Panc1 (cell line): ENCODE results near the gene ALKAL2.

Experiments
- CTCF ChIP-seq: fragments of 450-650 bp; IDR thresholded peaks from 2 replicates; pipeline ENCODE4 v1.5.1; 2017; ENCODE audit warnings: mild to moderate bottlenecking
- POLR2AphosphoS5 ChIP-seq: IDR thresholded peaks from 2 replicates; pipeline ENCODE4 v1.6.1; 2012; ENCODE audit warnings: mild to moderate bottlenecking, low read depth, low read length, moderate library complexity
- TF ChIP-seq, protein P1 (sequence below), 2 experiments: IDR thresholded peaks; 2 replicates each; pipeline ENCODE4 v1.6.1; 2011 to 2012; ENCODE audit warnings: low read depth in 2 of 2, control low read depth in 1 of 2, low read length in 1 of 2, mild to moderate bottlenecking in 1 of 2, moderate library complexity in 1 of 2; ENCODE audit not compliant: insufficient read depth in 1 of 2

DNA sequence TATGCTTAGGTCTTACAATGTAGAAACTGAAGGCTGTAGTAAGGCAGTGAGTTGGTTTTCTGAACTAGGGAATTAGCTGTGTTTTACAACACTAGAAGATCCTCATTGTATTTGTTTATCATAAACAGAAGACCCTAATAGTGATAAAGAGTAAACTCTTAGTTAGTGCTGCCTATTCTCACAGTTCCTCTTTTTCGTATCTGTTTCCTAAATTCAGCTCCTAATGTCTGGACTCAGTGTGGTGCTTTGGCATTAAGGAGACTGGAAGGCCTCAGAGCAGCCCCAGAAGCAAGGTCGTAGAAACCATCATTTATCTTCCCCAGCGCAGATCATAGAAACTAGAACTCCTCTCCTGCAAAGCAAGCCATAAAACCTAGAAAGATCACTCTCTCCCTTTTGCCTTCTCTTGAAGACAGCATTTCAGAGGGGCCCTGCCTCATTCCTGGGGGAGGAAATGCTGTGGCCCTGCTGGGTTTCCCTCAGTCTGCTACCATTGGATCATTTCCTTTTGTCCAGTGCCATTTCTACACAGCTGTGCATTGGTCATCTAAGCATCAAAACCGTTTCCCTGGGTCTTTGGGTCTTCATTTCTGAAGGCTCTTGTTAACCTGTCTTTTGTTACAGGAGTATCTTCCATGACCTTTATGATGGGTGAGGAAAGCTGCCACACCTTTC lies 18.4 kb downstream of the ALKAL2 start:
- TF ChIP-seq CTCF (no peak), POLR2AphosphoS5 (no peak)
- TF ChIP-seq, protein P1, sequence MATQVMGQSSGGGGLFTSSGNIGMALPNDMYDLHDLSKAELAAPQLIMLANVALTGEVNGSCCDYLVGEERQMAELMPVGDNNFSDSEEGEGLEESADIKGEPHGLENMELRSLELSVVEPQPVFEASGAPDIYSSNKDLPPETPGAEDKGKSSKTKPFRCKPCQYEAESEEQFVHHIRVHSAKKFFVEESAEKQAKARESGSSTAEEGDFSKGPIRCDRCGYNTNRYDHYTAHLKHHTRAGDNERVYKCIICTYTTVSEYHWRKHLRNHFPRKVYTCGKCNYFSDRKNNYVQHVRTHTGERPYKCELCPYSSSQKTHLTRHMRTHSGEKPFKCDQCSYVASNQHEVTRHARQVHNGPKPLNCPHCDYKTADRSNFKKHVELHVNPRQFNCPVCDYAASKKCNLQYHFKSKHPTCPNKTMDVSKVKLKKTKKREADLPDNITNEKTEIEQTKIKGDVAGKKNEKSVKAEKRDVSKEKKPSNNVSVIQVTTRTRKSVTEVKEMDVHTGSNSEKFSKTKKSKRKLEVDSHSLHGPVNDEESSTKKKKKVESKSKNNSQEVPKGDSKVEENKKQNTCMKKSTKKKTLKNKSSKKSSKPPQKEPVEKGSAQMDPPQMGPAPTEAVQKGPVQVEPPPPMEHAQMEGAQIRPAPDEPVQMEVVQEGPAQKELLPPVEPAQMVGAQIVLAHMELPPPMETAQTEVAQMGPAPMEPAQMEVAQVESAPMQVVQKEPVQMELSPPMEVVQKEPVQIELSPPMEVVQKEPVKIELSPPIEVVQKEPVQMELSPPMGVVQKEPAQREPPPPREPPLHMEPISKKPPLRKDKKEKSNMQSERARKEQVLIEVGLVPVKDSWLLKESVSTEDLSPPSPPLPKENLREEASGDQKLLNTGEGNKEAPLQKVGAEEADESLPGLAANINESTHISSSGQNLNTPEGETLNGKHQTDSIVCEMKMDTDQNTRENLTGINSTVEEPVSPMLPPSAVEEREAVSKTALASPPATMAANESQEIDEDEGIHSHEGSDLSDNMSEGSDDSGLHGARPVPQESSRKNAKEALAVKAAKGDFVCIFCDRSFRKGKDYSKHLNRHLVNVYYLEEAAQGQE (IDR thresholded peaks at IDR 0.05; ENCODE audit: insufficient read depth in 1 of 2, low read depth in 2 of 2, low read length in 1 of 2), result no peak
